Endothelial cell of umbilical vein (primary cell): Measurements from ENCODE around the gene IZUMO2. TPM values are rescaled to one million over a fixed set of nuclear protein-coding genes. Genes with fewer than 3 reads are reported as not detected.

ENCODE experiments used
- polyA plus RNA-seq, 4 experiments: library from polyadenylated mRNA; depleted of rRNA in 3 of 4; stranded (reverse) in 3 of 4; unstranded in 1 of 4; fragments of >200 nt; gene quantifications; 2 replicates each; pipeline versions ENCODE4 v1.2.1 to v1.2.3, GENCODE V29; 2011 to 2012; ENCODE audit warnings: missing spikeins in 1 of 4
- total RNA-seq: library from RNA; stranded (reverse); gene quantifications from 2 replicates; pipeline ENCODE4 v1.2.3, GENCODE V29; 2021

Gene IZUMO2
- total and polyA plus RNA-seq, 2 donors (not counting 3 experiments of a cell fraction or from before 2014, with no cell fraction given) = not detected

Other genes with a start within 250 kb of the IZUMO2 start
- 38.0 and 46.0 TPM in 2 replicates for gene ATF5, start 234.1 kb downstream of the IZUMO2 start, total RNA-seq
- 23.2 and 30.4 TPM in 2 replicates for gene ATF5, start 234.1 kb downstream of the IZUMO2 start, polyA plus RNA-seq
- 83.2 and 93.7 TPM in 2 replicates for gene NUP62, start 233.8 kb downstream of the IZUMO2 start, total RNA-seq
- 28.8 and 32.0 TPM in 2 replicates for gene NUP62, start 233.8 kb downstream of the IZUMO2 start, polyA plus RNA-seq
- gene SIGLEC11, start 202.1 kb downstream of the IZUMO2 start, total RNA-seq = not detected in 2 replicates
- gene SIGLEC11, start 202.1 kb downstream of the IZUMO2 start, polyA plus RNA-seq = not detected in 2 replicates
- 36.0 and 37.4 TPM in 2 replicates for gene VRK3, start 137.9 kb downstream of the IZUMO2 start, total RNA-seq
- gene VRK3, start 137.9 kb downstream of the IZUMO2 start, polyA plus RNA-seq = 14.6 and 20.4 TPM in 2 replicates
- 8.1 and 8.7 TPM in 2 replicates for gene ZNF473, start 137.3 kb downstream of the IZUMO2 start, total RNA-seq
- 3.0 and 3.8 TPM in 2 replicates for gene ZNF473, start 137.3 kb downstream of the IZUMO2 start, polyA plus RNA-seq
- gene MYH14, start 40.3 kb upstream of the IZUMO2 start, total RNA-seq = 0.13 TPM in 1 of 2 replicates, not detected in the other
- gene MYH14, start 40.3 kb upstream of the IZUMO2 start, polyA plus RNA-seq = 0.05 TPM in 1 of 2 replicates, not detected in the other
- 0.76 and 0.91 TPM in 2 replicates for gene KCNC3, start 166.1 kb upstream of the IZUMO2 start, total RNA-seq
- 0.22 and 0.30 TPM in 2 replicates for gene KCNC3, start 166.1 kb upstream of the IZUMO2 start, polyA plus RNA-seq
- 0.48 TPM in 1 of 2 replicates, not detected in the other for gene NAPSA, start 202.4 kb upstream of the IZUMO2 start, total RNA-seq
- 0.19 and 0.41 TPM in 2 replicates for gene NAPSA, start 202.4 kb upstream of the IZUMO2 start, polyA plus RNA-seq
- gene NR1H2, start 213.2 kb upstream of the IZUMO2 start, total RNA-seq = 46.7 and 50.6 TPM in 2 replicates
- gene NR1H2, start 213.2 kb upstream of the IZUMO2 start, polyA plus RNA-seq = 48.4 and 67.3 TPM in 2 replicates
- 63.9 and 73.8 TPM in 2 replicates for gene POLD1, start 221.1 kb upstream of the IZUMO2 start, total RNA-seq
- 40.9 and 56.7 TPM in 2 replicates for gene POLD1, start 221.1 kb upstream of the IZUMO2 start, polyA plus RNA-seq